HepG2 (cell line): ENCODE measurements around the gene UBAC2.

Experiments used
- IRF2 ChIP-seq: IDR thresholded peaks from 2 replicates; pipeline ENCODE4 v1.6.1; 2018; ENCODE audit warnings: missing genetic modification reagents, missing compliant biosample characterization
- TP53 ChIP-seq: sonication (generic); formaldehyde crosslinking; conservative IDR thresholded peaks from 2 replicates; pipeline ENCODE4 v1.4.0; 2020; ENCODE audit warnings: missing genetic modification reagents
- ZFAT ChIP-seq: sonication (generic); formaldehyde crosslinking; conservative IDR thresholded peaks from 2 replicates; pipeline ENCODE4 v1.8.1; 2023; ENCODE audit warnings: missing genetic modification reagents, inconsistent platforms
- ZFP36 ChIP-seq: fragments of 150-350 bp; IDR thresholded peaks from 2 replicates; pipeline ENCODE4 v1.6.1; 2018; ENCODE audit warnings: borderline replicate concordance, low read length, low read depth; ENCODE audit not compliant: partially characterized antibody
- TF ChIP-seq, protein P1 (sequence below): sonication (generic); formaldehyde crosslinking; IDR thresholded peaks from 2 replicates; pipeline ENCODE4 v1.4.0; 2020; ENCODE audit warnings: missing genetic modification reagents
- TF ChIP-seq, protein P2 (sequence below): sonication (generic); formaldehyde crosslinking; conservative IDR thresholded peaks from 2 replicates; pipeline ENCODE4 v1.4.0; 2020; ENCODE audit warnings: missing genetic modification reagents
- TF ChIP-seq, protein P3 (sequence below): sonication (generic); formaldehyde crosslinking; IDR thresholded peaks from 2 replicates; pipeline ENCODE4 v1.4.0; 2020; ENCODE audit warnings: missing genetic modification reagents, borderline replicate concordance

DNA sequence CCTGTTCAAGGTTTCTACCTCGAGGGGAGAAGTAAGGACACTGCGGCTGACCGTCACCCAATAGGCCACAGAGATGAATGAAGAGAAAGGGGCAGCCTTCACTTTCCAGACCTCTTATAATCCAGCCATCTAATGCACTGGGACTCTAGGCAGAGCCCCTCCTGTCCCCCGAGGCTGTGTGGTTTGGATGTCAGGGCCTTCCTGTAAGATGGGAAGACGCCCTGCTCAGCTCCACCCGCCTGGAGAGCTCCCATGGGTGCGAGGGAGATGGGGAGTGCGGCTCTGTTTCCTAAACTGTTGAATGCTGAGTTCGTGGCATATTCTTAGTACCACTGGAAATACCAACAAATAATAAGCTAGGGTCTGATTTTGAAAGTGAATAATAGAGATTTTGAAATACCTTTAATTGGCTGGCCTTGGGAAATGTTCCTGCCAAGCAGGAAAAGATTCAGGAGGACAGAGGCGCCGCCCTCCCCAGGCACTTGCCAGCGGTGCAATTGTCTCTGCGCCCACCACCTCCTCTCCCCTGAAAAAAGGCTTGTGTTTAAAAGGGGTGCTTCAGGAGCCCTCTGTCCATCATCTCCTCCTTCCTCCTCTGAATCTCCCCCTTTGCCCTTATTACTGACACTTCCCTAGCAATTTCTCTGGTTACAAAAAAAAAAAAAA lies 191.9 kb downstream of the UBAC2 start:
- no peak for TF ChIP-seq TP53 (CRISPR knock-in tag)
- TF ChIP-seq, protein P1, sequence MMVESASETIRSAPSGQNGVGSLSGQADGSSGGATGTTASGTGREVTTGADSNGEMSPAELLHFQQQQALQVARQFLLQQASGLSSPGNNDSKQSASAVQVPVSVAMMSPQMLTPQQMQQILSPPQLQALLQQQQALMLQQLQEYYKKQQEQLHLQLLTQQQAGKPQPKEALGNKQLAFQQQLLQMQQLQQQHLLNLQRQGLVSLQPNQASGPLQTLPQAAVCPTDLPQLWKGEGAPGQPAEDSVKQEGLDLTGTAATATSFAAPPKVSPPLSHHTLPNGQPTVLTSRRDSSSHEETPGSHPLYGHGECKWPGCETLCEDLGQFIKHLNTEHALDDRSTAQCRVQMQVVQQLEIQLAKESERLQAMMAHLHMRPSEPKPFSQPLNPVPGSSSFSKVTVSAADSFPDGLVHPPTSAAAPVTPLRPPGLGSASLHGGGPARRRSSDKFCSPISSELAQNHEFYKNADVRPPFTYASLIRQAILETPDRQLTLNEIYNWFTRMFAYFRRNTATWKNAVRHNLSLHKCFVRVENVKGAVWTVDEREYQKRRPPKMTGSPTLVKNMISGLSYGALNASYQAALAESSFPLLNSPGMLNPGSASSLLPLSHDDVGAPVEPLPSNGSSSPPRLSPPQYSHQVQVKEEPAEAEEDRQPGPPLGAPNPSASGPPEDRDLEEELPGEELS (CRISPR knock-in tag) = no peak
- TF ChIP-seq, protein P2, sequence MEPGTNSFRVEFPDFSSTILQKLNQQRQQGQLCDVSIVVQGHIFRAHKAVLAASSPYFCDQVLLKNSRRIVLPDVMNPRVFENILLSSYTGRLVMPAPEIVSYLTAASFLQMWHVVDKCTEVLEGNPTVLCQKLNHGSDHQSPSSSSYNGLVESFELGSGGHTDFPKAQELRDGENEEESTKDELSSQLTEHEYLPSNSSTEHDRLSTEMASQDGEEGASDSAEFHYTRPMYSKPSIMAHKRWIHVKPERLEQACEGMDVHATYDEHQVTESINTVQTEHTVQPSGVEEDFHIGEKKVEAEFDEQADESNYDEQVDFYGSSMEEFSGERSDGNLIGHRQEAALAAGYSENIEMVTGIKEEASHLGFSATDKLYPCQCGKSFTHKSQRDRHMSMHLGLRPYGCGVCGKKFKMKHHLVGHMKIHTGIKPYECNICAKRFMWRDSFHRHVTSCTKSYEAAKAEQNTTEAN = no peak
- TF ChIP-seq, protein P3, sequence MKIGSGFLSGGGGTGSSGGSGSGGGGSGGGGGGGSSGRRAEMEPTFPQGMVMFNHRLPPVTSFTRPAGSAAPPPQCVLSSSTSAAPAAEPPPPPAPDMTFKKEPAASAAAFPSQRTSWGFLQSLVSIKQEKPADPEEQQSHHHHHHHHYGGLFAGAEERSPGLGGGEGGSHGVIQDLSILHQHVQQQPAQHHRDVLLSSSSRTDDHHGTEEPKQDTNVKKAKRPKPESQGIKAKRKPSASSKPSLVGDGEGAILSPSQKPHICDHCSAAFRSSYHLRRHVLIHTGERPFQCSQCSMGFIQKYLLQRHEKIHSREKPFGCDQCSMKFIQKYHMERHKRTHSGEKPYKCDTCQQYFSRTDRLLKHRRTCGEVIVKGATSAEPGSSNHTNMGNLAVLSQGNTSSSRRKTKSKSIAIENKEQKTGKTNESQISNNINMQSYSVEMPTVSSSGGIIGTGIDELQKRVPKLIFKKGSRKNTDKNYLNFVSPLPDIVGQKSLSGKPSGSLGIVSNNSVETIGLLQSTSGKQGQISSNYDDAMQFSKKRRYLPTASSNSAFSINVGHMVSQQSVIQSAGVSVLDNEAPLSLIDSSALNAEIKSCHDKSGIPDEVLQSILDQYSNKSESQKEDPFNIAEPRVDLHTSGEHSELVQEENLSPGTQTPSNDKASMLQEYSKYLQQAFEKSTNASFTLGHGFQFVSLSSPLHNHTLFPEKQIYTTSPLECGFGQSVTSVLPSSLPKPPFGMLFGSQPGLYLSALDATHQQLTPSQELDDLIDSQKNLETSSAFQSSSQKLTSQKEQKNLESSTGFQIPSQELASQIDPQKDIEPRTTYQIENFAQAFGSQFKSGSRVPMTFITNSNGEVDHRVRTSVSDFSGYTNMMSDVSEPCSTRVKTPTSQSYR (CRISPR knock-in tag) = no peak
- no peak for TF ChIP-seq ZFAT (CRISPR knock-in tag)
- no peak for TF ChIP-seq IRF2 (CRISPR knock-in tag)
- TF ChIP-seq ZFP36 = no peak
